Spleen (tissue), 7 donors: ENCODE results near the gene ADD3.

ENCODE experiments used
- POLR2A ChIP-seq, 3 donors: fragments of 450-650 bp; IDR thresholded peaks; one replicate each; pipeline ENCODE4 v1.5.1; 2017; ENCODE audit warnings: antibody characterized with exemption in 3 of 3, mild to moderate bottlenecking in 1 of 3
- POLR2AphosphoS5 ChIP-seq, 3 donors: sonication (generic); formaldehyde crosslinking; IDR thresholded peaks; one replicate each; pipeline ENCODE4 v1.5.1; 2017; ENCODE audit warnings: antibody characterized with exemption in 3 of 3
- TF ChIP-seq, protein P1 (sequence below), 11 experiments: fragments of 200-600 bp in 7 of 11; fragments of 450-650 bp in 4 of 11; sonication (generic) in 4 of 11; IDR thresholded peaks in 8 of 11; conservative IDR thresholded peaks in 3 of 11; 1 replicate in 7 of 11; 2 replicates in 4 of 11; pipeline versions ENCODE4 v1.4.0 to v1.8.0; 2016 to 2021; ENCODE audit warnings: antibody characterized with exemption in 11 of 11, inconsistent platforms in 4 of 11, mild to moderate bottlenecking in 1 of 11
- donor health status: DM: no; HTN: no; CAD: no; lungs with moderate emphysema.
- donor health status: DM: no; HTN: no; CAD: no.
- donor health status: DM: no; HTN: no; CAD: no.

GRCh38 chr10:110039254-110039653 is 31.5 kb downstream of the ADD3 start:
- TF ChIP-seq, protein P1, sequence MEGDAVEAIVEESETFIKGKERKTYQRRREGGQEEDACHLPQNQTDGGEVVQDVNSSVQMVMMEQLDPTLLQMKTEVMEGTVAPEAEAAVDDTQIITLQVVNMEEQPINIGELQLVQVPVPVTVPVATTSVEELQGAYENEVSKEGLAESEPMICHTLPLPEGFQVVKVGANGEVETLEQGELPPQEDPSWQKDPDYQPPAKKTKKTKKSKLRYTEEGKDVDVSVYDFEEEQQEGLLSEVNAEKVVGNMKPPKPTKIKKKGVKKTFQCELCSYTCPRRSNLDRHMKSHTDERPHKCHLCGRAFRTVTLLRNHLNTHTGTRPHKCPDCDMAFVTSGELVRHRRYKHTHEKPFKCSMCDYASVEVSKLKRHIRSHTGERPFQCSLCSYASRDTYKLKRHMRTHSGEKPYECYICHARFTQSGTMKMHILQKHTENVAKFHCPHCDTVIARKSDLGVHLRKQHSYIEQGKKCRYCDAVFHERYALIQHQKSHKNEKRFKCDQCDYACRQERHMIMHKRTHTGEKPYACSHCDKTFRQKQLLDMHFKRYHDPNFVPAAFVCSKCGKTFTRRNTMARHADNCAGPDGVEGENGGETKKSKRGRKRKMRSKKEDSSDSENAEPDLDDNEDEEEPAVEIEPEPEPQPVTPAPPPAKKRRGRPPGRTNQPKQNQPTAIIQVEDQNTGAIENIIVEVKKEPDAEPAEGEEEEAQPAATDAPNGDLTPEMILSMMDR (IDR thresholded peaks at IDR 0.05 in 8 of 11, conservative IDR thresholded peaks at IDR 0.05 in 3 of 11) = no peak
- no peak for TF ChIP-seq POLR2A (IDR thresholded peaks at IDR 0.05)
- no peak for TF ChIP-seq POLR2AphosphoS5 (IDR thresholded peaks at IDR 0.05)
